HG03442 (cell line): ENCODE data around the gene ASS1.
"Not testable (repeated sequence)": the region's sequence is repeated elsewhere in the genome, so short reads cannot be mapped to it uniquely, and the experiment has no call there.

ENCODE experiments used
- ATAC-seq: cut with Tn5 transposase; IDR thresholded peaks from one replicate; pipeline ENCODE4 v1.9.1; 2021; ENCODE audit warnings: mild to moderate bottlenecking, moderate library complexity; ENCODE audit not compliant: unreplicated experiment

ASS1 gene

GRCh38 chr9:130433168-130433946, 11.4 kb upstream of the ASS1 start:
- no peak for ATAC-seq

GRCh38 chr9:130433947-130434262, 10.9 kb upstream of the ASS1 start:
- ATAC-seq: no peak

- ATAC-seq: not testable (repeated sequence)
These were observed 10.1 kb upstream of the ASS1 start for GRCh38 chr9:130434656-130435055.

GRCh38 chr9:130437011-130437789, 7.6 kb upstream of the ASS1 start:
- ATAC-seq: no peak

- ATAC-seq: no peak
These were observed 6.3 kb upstream of the ASS1 start for GRCh38 chr9:130438382-130438981.

GRCh38 chr9:130441031-130441430, 3.7 kb upstream of the ASS1 start:
- ATAC-seq: no peak

GRCh38 chr9:130442746-130443455, 1.9 kb upstream of the ASS1 start:
- no peak for ATAC-seq

GRCh38 chr9:130443456-130443801, 1.3 kb upstream of the ASS1 start:
- ATAC-seq: no peak

- ATAC-seq: no peak
These were observed 795 bp upstream of the ASS1 start for GRCh38 chr9:130443840-130444492.

- ATAC-seq: no peak
These were observed 665 bp downstream of the ASS1 start for GRCh38 chr9:130445268-130445983.

GRCh38 chr9:130446101-130446861, 1.5 kb downstream of the ASS1 start:
- no peak for ATAC-seq

- ATAC-seq: no peak
These were observed 2.5 kb downstream of the ASS1 start for GRCh38 chr9:130447193-130447816.

- ATAC-seq: no peak
These were observed 3.4 kb downstream of the ASS1 start for GRCh38 chr9:130448035-130448624.

GRCh38 chr9:130448771-130449603, 4.2 kb downstream of the ASS1 start:
- ATAC-seq: no peak

- no peak for ATAC-seq
These were observed 5.7 kb downstream of the ASS1 start for GRCh38 chr9:130450344-130451003.

- no peak for ATAC-seq
These were observed 6.2 kb downstream of the ASS1 start for GRCh38 chr9:130451004-130451390.
